Medulla oblongata (tissue), 1 donor: ENCODE measurements around the gene KCNMB2.

Source experiments
- DNase-seq: peaks from one replicate; pipeline ENCODE4 v3.0.0-alpha.2; 2015; ENCODE audit errors: extremely low spot score

Gene KCNMB2

GRCh38 chr3:178568911-178569310 is 32.7 kb downstream of the KCNMB2 start:
- DNase-seq, result no peak

DNA sequence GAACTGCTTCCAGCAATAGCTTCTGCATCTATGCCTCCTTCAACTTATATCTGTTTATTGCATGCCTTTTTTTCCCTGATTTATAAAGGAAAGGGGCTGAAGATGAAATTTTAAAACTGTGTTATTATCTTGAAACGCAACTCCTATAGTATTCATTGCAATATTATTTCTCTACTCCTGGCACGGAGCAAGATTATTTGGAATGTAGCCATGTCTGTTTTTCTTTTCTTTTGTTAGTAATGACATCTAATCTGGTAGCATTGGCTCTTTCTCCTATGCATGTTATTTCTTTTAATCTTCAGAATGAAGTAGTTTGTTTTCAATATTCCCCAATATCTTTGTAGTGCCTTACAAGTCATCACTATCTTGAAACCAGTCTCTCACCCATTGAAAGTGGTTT is 33.6 kb downstream of the KCNMB2 start:
- DNase-seq, result no peak

DNA sequence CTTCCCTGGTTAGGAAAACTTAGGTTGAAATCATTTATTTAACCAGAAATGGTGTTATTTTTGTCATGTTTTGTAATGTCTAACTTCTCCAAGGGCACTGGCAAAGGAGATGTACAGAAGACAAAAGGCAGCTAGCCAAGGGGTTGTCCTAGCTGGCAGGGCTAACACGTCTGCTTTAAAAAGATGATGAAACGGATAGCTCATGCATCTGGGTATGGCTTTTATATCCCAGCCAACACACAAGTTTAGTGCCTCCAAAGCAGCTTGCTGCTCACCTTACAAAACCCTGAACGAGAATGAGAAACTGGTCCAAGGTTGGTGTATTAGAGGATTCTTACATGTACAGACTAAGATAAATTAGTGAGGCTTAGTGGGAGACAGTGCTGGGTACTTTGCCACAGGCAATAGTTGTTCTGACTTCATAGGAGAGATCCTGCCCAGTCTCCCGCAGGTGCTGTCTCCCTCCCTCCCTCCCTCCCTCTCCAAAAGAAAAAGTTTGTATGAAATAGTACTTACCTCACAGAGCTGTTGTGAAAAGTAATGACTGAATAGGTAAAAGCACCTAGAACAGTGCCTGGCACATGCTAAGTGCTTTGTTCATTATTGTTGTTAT is 47.8 kb downstream of the KCNMB2 start:
- DNase-seq, result no peak

DNA sequence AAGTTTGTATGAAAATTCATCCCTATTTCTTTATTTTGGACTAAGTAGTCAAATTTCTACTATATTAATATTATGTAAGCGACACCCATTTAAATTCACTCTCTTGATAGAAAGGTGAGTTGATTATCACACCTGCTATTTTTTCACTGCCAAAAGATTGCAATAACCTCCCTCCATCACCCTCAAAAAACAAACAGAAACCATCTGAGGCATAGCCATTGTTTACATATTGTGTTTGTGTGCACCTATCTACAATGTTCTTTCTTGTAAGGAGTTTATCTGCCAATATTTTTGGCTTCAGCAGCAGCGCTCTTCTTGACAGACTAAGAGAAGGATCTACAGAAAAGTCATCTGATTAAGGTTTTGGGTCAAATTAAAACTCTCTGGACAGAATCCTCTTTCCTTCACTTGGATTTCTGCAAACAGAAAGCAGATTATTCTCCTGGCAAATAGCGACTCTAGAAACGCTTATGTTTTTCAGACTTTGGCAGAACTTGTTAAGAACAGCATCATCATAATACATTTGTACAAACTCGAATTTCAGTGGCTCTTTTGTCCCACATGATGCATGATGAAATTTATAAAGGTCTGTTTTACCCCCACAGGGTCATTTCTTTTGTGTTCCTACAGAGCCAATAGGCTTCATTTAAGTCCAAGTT is 48.6 kb downstream of the KCNMB2 start:
- DNase-seq, result no peak

- no peak for DNase-seq
Measured at GRCh38 chr3:178585454-178585853, 49.2 kb downstream of the KCNMB2 start.

DNA sequence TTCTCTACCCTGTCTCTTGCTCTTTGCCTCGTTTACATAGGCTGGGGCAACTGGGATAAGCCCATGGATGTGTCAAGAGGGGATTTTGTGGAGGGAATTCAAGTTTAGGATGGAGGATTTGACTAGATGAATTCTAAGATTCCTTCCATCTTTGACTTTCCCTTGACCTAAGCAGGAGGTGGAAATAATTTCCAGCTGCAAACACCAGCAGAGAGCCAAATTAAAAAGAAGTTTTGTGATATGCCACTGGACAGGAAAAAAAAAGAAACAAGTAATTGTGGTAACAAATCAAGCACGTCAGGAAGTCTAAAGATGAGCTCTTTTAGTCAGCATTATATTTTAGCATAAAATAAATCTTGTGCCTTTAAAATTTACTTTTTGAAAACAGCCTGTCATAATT is 49.8 kb downstream of the KCNMB2 start:
- DNase-seq, result no peak

- DNase-seq, result no peak
Measured at GRCh38 chr3:178588628-178589027, 52.4 kb downstream of the KCNMB2 start.

DNA sequence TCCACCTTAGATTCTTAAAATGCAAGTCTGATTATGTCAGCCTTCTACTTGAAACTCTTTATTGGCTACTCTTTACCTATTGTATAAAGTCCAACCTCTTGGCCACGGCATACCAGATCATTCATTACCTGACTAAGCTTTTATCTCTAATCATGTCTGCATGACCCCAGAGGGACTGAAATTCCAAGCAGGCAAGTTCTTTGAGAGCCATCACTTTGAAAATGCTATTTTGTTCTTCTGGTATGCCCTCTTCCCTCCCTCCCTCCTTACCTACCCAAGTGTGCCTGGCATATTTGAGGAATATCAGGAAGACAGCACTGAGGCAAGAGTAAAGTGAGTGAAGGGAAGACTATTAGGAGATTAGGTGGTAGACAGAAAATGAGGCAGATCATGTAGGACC is 57.5 kb downstream of the KCNMB2 start:
- DNase-seq, result no peak

- peak; percentile 68 for DNase-seq
Measured at GRCh38 chr3:178597371-178597770, 61.1 kb downstream of the KCNMB2 start.

- DNase-seq, result no peak
Measured at GRCh38 chr3:178602856-178603255, 66.6 kb downstream of the KCNMB2 start.

GRCh38 chr3:178603735-178604134 is 67.5 kb downstream of the KCNMB2 start:
- DNase-seq, result no peak

GRCh38 chr3:178618197-178618596 is 82.0 kb downstream of the KCNMB2 start:
- no peak for DNase-seq

GRCh38 chr3:178618896-178619295 is 82.7 kb downstream of the KCNMB2 start:
- DNase-seq, result no peak

DNA sequence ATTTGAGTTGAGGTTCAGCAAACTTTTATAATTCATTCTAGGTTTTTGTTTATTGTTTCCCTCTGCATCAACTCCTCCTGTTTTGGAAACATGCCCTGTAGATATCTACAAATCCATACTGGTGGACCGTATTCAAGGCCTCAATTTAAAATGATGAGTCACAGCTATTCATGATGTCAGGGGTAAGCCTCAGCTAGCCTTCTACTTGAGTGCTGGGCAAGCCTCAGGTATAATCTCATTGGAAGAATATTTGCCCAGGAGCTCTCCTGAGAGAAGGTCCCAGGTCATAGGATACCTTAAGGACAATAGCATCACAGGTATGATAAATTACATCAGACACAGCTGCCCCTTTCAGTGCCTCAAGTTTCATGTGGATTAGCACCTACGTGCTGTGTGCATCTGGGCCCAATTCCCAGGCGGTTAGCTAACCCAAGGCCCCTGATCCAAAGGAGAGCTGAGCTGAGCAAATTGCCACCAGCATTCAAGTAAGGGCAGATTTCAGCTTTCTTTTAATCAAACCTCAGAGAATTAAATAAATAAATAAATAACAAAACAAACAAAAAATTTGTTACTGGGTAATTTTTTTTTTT is 87.5 kb downstream of the KCNMB2 start:
- DNase-seq, result no peak

- no peak for DNase-seq
Measured at GRCh38 chr3:178624276-178624675, 88.0 kb downstream of the KCNMB2 start.

DNA sequence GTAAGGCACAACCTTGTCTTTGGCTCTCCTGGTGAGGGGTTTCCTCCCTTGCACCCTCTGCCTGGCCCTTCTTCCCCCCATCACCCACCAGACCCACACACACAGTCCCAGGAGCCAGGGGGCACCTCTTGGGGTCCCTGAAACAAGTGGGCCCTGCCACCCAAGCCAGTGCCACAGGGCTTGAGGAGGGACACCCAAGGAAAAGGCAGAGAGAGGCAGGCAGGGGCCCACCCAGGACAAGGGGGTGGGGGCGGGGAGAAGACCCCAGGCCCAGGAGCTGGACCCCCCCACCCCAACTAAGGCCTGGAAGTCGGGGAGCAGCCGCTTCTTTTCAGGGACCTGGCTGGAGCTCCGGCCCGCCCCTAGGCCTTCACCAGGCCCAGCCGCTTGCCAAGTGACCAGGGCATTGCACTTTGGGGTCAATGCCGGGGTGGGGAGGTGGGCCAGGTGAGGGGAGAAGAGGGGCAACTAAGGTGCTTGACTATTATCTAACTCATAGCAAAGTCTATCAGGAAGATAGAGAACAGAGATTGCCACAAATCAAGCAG is 88.9 kb downstream of the KCNMB2 start:
- no peak for DNase-seq

- no peak for DNase-seq
Measured at GRCh38 chr3:178628037-178628436, 91.8 kb downstream of the KCNMB2 start.

GRCh38 chr3:178629430-178630178 is 93.4 kb downstream of the KCNMB2 start:
- no peak for DNase-seq

DNA sequence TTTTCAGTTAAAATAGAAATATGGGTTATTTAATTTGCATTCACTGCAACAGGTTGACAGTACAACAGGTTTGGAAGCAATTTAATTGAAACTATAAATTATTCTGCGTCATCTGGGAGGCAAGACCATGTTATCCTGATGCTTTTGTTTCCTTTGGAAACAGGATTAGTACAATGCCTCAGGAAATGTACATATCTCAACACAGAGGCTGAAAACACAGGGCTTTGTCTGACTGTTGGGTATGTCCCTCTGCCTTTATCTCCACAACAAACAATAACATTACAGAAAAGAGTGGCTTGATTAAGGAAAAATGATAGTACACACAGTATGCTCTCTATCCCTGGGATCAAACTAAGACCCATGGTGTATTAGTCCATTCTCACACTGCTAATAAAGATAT is 95.7 kb downstream of the KCNMB2 start:
- no peak for DNase-seq

DNA sequence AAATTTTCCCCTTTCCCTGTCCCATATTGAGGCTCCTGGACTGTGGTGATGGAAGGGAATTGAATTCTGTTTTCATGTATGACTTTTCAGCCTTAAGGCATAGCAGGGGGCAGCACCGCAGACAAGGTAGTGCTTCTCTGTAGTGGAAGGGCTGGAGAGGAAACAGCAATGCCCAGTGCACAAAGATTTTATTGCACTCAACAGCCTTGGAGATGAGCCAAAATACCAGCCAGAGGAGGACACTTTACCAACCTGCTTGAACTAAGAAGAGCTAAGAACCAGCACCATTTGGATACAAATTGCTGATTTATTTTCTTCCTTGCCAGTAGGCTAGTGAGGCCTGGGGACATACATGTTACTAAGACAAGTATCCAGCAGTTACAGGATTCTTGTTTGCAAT is 98.7 kb downstream of the KCNMB2 start:
- no peak for DNase-seq

GRCh38 chr3:178637802-178638201 is 101.6 kb downstream of the KCNMB2 start:
- no peak for DNase-seq

DNA sequence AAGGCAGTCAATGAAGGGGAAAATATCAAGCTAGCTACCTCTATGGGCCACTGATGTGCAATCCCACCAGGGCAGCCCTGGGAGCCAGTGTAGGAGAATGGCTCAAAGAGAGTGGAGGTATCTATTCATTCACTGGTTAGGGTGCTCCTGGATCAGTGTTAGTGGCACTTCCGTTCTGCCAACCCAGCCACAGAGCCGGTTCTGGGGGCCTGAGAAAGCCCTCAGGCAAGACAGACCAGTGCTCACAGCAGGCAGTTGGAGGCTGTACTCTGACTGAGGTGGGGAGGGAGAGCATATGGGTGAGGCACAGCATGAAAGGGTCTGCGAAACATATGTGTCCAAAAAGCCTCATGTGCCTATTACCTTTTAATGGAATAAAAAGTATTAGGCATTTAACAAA is 109.3 kb downstream of the KCNMB2 start:
- no peak for DNase-seq
